GM21786 (cell line): Measurements from ENCODE around the gene VAV1.

ENCODE experiments used
- ATAC-seq: cut with Tn5 transposase; IDR thresholded peaks from one replicate; pipeline ENCODE4 v1.9.1; 2021; ENCODE audit not compliant: unreplicated experiment

The VAV1 gene, protein sequence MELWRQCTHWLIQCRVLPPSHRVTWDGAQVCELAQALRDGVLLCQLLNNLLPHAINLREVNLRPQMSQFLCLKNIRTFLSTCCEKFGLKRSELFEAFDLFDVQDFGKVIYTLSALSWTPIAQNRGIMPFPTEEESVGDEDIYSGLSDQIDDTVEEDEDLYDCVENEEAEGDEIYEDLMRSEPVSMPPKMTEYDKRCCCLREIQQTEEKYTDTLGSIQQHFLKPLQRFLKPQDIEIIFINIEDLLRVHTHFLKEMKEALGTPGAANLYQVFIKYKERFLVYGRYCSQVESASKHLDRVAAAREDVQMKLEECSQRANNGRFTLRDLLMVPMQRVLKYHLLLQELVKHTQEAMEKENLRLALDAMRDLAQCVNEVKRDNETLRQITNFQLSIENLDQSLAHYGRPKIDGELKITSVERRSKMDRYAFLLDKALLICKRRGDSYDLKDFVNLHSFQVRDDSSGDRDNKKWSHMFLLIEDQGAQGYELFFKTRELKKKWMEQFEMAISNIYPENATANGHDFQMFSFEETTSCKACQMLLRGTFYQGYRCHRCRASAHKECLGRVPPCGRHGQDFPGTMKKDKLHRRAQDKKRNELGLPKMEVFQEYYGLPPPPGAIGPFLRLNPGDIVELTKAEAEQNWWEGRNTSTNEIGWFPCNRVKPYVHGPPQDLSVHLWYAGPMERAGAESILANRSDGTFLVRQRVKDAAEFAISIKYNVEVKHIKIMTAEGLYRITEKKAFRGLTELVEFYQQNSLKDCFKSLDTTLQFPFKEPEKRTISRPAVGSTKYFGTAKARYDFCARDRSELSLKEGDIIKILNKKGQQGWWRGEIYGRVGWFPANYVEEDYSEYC

GRCh38 chr19:6772028-6772865, at the start of gene VAV1:
Gene VAV1, plus strand, starts transcription at chr19:6772708. Its CDS starts 100 bp downstream, at chr19:6772808.
- ATAC-seq = no peak

- ATAC-seq = no peak
Measured at GRCh38 chr19:6723108-6723618, 49.3 kb upstream of the VAV1 start.

DNA sequence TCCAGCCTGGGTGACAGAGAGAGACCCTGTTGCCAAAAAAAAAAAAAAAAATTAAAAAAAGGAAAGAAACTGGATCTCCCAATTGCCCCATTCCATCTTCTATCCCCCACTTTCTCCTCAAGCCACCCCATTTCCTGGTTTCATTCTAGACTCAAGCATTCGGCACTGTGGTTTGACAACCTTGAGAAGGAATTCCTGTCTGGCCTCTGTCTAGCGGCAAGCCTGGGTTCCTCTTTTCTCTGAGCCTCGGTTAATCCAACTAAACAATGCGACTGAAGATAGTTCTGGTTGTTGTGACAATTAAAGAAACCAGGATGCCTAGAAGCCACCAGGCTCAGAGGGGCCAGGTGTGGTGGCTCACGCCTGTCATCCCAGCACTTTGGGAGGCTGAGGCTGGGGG, 48.8 kb upstream of the VAV1 start:
- ATAC-seq = no peak

DNA sequence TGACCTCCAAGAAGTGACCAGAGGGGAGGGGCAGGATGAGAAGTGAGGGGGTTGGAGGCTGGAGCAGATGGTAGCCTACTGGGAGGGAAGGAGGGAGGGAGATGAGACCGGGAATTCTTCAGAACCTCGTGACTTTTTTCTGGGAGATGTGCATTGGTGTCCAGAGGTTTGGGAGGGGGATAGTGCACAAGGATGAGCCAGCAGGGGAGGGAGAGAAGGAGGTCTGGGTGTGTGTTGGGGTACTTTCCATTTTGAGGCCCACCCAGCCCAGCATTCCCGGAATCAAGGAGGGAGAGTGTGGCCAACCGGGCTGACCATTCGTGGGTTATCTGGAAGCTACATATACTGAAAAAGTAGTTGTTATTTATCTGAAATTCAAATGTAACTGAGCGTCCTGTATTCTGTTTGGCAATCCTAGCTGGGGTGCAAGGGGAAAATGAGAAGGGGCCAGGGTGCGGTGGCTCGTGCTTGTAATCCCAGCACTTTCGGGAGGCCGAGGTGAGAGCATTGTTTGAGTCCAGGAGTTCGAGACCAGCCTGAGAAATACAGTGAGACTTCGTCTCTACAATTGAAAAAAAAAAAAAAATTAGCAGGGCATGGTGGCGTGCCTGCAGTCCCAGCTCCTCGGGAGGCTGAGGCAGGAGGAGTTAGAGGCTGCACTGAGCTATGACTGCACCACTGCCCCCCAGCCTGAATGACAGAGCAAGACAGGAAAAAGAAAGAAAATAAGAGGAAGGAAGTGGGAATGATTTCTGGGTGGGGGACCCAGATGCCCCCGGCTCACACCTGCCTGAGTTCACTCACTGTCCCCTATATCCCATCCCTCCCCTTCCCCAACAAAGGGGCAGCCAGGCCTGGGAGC, 47.6 kb upstream of the VAV1 start:
- ATAC-seq = no peak

GRCh38 chr19:6725513-6726231, 46.8 kb upstream of the VAV1 start:
- ATAC-seq = no peak

GRCh38 chr19:6728346-6728745, 44.2 kb upstream of the VAV1 start:
- ATAC-seq = no peak

GRCh38 chr19:6729573-6730152, 42.8 kb upstream of the VAV1 start:
- no peak for ATAC-seq

DNA sequence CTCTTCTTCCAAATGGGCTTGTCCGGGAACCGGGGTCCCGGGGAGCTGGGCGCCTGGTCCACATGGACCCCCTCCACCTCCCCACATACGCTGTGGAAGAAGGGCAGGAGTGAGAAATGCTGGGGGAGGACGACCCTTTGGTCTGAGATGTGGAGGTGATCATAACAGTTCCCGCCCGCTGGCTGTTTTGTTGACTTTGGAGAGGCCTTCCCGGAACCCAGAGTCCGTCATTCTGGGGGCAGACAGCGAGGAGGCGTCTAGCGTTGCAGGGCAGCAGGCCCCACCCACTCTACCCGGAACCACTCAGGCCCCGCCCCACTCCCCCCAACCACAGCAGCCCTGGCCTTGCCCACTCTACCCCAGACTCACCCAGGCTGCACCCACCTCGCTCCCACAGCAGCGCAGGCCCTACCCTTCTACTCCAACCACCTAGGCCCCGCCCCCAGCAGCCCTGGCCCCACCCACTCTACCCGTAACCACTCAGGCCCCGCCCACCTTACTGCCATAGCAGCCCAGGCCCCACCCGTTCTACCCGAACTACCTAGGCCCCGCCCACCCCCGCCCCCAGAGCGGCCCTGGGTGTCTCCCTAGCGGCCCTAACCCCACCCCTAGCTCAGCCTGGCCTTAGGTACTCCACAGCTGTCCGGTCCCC, 42.2 kb upstream of the VAV1 start:
- no peak for ATAC-seq

GRCh38 chr19:6730941-6731670, 41.4 kb upstream of the VAV1 start:
- ATAC-seq = no peak

- ATAC-seq = no peak
Measured at GRCh38 chr19:6731822-6732221, 40.7 kb upstream of the VAV1 start.

- ATAC-seq = no peak
Measured at GRCh38 chr19:6732803-6733337, 39.6 kb upstream of the VAV1 start.

DNA sequence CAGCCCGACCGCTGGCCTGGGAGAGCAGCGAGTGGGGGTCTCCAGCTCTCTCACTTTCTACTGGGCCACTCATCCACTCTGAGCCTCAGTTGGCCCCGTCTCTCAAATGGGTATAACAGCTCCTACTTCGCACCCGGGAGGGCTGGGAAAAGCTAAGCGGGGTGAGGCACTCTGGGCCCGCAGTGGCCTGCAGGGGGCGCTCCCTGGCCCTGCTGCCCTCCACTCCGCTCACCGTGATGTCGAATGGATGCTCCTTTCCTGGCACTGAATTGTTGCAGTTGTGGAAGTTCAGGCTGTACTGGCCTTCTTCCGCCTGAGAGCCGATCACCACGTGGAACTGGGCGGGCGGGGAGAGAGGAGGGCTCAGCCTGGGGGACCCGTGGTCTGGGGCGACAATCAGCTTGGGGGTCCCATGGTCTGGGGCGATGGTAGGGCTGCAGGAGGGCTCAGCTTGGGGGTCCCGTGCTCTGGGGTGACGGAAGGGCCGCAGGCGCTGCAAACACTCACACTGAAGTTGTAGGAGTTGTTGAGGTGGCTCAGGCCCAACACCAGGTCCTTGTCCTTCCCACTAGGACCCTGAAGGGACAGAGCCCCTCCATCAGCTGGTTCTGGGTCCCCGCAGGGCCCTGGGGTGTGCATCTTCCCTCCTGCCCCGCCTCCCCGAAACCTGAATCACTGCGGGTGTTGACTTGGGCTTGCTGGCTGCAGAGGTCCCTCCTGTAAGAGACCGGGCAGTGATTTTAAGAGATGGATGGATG, 39.0 kb upstream of the VAV1 start:
- no peak for ATAC-seq

DNA sequence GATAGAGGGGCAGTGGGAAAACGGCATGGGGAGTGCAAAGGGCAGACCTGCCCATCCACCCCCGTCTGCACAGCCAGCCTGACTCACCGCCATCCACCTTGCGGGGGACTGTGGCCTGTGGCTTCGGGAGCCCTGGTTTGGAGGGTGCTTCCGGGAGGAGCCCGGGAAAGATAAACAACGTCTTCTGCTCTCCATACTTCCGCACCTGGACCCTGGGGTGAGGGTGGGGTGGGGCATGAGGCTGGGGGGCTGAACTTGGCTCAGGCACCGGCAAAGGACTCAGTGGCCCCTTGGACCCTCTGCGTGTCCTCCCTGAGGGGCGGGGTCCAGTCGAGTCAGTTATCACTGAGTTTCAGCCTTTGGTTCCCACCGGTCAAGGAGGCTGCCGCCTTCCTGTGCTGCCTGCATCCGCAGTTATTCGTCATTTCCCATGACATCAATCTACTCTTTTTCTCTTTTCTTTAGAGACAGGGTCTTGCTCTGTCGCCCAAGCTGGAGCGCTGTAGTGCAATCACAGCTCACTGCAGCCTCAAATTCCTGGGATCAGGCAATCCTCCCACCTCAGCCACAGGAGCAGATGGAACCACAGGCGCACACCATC, 38.3 kb upstream of the VAV1 start:
- ATAC-seq = no peak

DNA sequence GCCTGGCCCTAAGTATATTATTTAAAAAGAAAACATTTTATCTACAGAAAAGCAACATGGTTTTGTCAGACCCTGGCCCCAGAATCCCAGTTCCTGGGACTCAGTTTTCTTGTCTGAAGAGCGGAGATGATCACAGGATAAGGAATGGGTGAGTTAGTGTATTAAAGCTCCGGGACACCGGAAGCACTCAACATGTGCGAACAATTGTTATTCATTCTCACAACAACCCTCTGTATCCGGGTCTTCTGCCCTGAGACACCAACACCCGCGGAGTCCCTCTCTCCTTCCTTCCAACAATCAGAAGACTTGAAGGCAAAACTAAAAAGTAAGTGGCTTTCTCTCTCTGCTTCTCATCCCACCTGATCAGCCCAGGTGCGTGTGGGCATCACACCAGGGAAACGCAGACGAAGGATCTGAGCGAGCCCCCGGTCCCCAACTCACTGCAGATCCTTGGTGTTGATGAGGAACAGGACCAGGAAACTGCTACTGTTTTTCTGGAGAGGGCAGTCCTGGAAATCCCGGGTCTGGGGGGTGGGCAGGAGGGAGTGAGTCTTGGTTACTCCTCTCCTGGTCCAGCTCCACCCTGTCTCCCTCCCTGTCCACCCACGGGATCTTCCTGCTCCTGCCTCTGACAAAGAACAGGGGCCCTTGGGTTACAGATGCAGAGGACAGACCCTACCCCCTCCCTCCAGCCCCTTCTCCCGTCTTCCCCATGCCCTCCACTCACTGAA, 37.2 kb upstream of the VAV1 start:
- no peak for ATAC-seq

- no peak for ATAC-seq
Measured at GRCh38 chr19:6736169-6736916, 36.2 kb upstream of the VAV1 start.
